Measurements from ENCODE around the gene NMBR. TPM values are rescaled to one million over a fixed set of nuclear protein-coding genes. Genes with fewer than 3 reads are reported as not detected.
"Not testable (repeated sequence)": the region's sequence is repeated elsewhere in the genome, so short reads cannot be mapped to it uniquely, and the experiment has no call there.

Gene NMBR
- total RNA-seq, 2 experiments from 2014 or later = not detected

DNA sequence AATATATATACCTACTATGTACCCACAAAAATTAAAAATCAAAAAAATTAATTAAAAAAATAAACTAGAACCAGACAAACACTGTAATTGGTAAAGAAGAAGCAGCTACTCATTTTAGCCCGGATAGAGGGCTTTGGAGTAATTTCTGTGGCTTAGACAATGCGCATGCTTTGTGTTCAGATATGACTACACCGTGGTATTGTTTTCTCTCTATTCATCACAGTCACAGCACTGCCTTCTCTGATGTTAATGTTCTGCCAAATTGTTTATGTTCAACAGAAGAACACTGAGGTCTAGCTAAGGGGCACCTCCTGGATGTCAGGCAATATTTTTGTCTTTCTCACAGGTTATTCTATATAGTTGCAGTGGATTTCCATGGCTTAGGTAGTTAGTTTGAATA lies 91.7 kb downstream of the NMBR start:
- H3K27me3 Mint-ChIP-seq = peaks cover 7% of the 10 kb centered on the region
- H3K4me3 Mint-ChIP-seq = no peak overlapping the region
- DNase-seq = no peak
- H3K27ac Mint-ChIP-seq = no peak overlapping the region
- no peaks in the 10 kb centered on the region for H3K4me1 Mint-ChIP-seq
- no peaks in the 10 kb centered on the region for H3K36me3 Mint-ChIP-seq
- H3K9me3 Mint-ChIP-seq = peaks cover 14% of the 10 kb centered on the region

- no peaks in the 10 kb centered on the region for H3K36me3 Mint-ChIP-seq
- H3K4me1 Mint-ChIP-seq = no peaks in the 10 kb centered on the region
- peaks cover 7% of the 10 kb centered on the region for H3K27me3 Mint-ChIP-seq
- no peak for DNase-seq
- peaks cover 21% of the 10 kb centered on the region for H3K9me3 Mint-ChIP-seq
- H3K4me3 Mint-ChIP-seq = no peak overlapping the region
- H3K27ac Mint-ChIP-seq = no peak overlapping the region
These were observed 95.5 kb downstream of the NMBR start for GRCh38 chr6:142051404-142051803.

DNA sequence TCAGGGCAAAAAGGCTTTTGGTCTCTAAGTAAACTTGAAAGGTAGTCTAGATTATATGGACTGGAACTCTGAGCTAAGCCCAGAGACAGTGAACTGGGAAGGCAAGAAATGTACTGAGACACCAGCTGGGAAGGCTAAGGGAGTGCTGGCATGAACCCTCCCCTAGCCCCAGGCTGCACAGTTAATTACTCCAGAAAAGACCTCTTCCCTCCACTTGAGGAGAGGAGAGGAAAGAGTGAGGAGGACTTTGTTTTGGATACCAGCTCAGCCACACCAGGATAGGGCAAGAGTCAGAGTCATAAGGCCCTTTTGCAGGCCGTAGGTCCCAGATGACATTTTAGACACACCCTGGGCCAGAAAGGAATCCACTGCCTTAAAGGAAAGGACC lies 98.3 kb downstream of the NMBR start:
- Mint-ChIP-seq H3K36me3 (no peaks in the 10 kb centered on the region), H3K4me1 (no peaks in the 10 kb centered on the region), H3K27me3 (peaks cover 10% of the 10 kb centered on the region), H3K27ac (no peak overlapping the region), H3K4me3 (no peak overlapping the region), H3K9me3 (peaks cover 21% of the 10 kb centered on the region)
- no peak for DNase-seq

- Mint-ChIP-seq H3K4me1 (no peaks in the 10 kb centered on the region), H3K9me3 (peaks cover 19% of the 10 kb centered on the region), H3K27me3 (peaks cover 10% of the 10 kb centered on the region), H3K27ac (no peak overlapping the region), H3K4me3 (no peak overlapping the region), H3K36me3 (no peaks in the 10 kb centered on the region)
- DNase-seq = no peak
These were observed 98.9 kb downstream of the NMBR start for GRCh38 chr6:142047934-142048592.

- no peak overlapping the region for H3K27ac Mint-ChIP-seq
- no peak for DNase-seq
- H3K4me1 Mint-ChIP-seq = no peaks in the 10 kb centered on the region
- no peaks in the 10 kb centered on the region for H3K36me3 Mint-ChIP-seq
- H3K4me3 Mint-ChIP-seq = no peak overlapping the region
- peaks cover 11% of the 10 kb centered on the region for H3K27me3 Mint-ChIP-seq
- peaks cover 10% of the 10 kb centered on the region for H3K9me3 Mint-ChIP-seq
These were observed 101.3 kb downstream of the NMBR start for GRCh38 chr6:142045380-142046278.

- Mint-ChIP-seq H3K4me1 (no peaks in the 10 kb centered on the region), H3K9me3 (no peaks in the 10 kb centered on the region), H3K27ac (no peak overlapping the region), H3K36me3 (no peaks in the 10 kb centered on the region), H3K27me3 (peaks cover 4% of the 10 kb centered on the region), H3K4me3 (no peak overlapping the region)
- DNase-seq = no peak
These were observed 111.0 kb downstream of the NMBR start for GRCh38 chr6:142035890-142036289.

GRCh38 chr6:142031035-142031434 lies 115.9 kb downstream of the NMBR start:
- H3K4me1 Mint-ChIP-seq = no peaks in the 10 kb centered on the region
- no peak overlapping the region for H3K27ac Mint-ChIP-seq
- peaks cover 2% of the 10 kb centered on the region for H3K27me3 Mint-ChIP-seq
- H3K9me3 Mint-ChIP-seq = peaks cover 10% of the 10 kb centered on the region
- H3K36me3 Mint-ChIP-seq = no peaks in the 10 kb centered on the region
- DNase-seq = no peak
- H3K4me3 Mint-ChIP-seq = no peak overlapping the region

DNA sequence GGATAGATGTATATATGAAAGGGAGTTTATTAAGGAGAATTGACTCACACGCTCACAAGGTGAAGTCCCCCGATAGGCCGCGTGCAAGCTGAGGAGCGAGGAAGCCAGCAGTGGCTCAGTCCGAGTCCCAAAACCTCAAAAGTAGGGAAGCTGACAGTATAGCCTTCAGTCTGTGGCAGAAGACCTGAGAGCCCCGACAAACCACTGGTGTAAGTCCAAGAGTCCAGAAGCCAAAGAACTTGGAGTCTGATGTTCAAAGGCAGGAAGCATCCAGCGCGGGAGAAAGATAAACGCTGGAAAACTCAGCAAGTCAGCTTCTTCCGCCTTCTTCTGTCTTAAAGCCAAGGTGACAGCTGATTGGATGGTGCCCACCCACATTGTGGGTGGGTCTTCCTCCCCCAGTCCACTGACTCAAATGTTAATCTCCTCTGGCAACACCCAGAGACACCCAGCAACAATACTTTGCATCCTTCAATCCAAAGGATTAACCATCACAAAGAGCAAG lies 116.8 kb downstream of the NMBR start:
- H3K4me3 Mint-ChIP-seq = peak overlapping the region; percentile 44
- H3K36me3 Mint-ChIP-seq = no peaks in the 10 kb centered on the region
- H3K27ac Mint-ChIP-seq = peak overlapping the region; percentile 28
- DNase-seq = no peak
- H3K9me3 Mint-ChIP-seq = peaks cover 10% of the 10 kb centered on the region
- H3K27me3 Mint-ChIP-seq = peaks cover 3% of the 10 kb centered on the region
- no peaks in the 10 kb centered on the region for H3K4me1 Mint-ChIP-seq

DNA sequence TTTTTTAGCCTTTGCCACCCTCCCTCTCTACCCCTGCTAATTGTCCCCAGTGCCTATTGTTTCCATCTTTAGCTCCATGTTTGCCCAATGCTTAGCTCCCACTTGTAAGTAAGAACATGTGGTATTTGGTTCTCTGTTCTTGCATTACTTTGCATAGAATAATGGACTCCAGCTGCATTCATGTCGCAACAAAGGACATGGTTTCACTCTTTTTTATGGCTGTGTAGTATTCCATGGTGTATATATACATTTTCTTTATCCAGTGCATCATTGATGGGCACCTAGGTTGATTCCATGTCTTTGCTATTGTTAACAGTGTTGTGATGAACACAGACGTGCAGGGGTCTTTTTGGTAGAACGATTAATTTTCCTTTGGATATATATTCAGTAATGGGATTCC lies 118.4 kb downstream of the NMBR start:
- Mint-ChIP-seq H3K36me3 (no peaks in the 10 kb centered on the region), H3K4me1 (no peaks in the 10 kb centered on the region), H3K4me3 (no peak overlapping the region), H3K9me3 (peaks cover 10% of the 10 kb centered on the region), H3K27ac (no peak overlapping the region), H3K27me3 (peaks cover 3% of the 10 kb centered on the region)
- no peak for DNase-seq

DNA sequence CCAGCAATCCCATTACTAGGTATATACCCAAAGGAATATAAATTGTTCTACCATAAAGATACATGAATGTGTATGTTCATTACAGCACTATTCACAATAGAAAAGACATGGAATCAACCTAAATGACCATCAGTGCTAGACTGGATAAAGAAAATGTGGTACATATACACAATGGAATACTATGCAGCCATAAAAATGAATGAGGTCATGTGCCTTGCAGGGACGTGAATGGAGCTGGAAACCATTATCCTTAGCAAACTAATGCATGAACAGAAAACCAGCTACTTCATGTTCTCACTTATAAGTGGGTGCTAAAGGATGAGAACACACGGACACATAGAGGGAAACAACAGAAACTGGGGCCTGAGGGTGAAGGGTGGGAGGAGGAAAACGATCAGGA lies 119.1 kb downstream of the NMBR start:
- not testable (repeated sequence) for H3K4me3 Mint-ChIP-seq, H3K27me3 Mint-ChIP-seq, H3K4me1 Mint-ChIP-seq, DNase-seq, H3K27ac Mint-ChIP-seq, H3K36me3 Mint-ChIP-seq
- H3K9me3 Mint-ChIP-seq = peaks cover 10% of the 10 kb centered on the region

GRCh38 chr6:142027074-142027473 lies 119.8 kb downstream of the NMBR start:
- Mint-ChIP-seq H3K27ac (no peak overlapping the region), H3K4me1 (no peaks in the 10 kb centered on the region), H3K27me3 (peaks cover 3% of the 10 kb centered on the region), H3K36me3 (no peaks in the 10 kb centered on the region), H3K9me3 (peaks cover 10% of the 10 kb centered on the region), H3K4me3 (no peak overlapping the region)
- DNase-seq = no peak

- Mint-ChIP-seq H3K4me1 (no peaks in the 10 kb centered on the region), H3K4me3 (no peak overlapping the region), H3K27me3 (peaks cover 3% of the 10 kb centered on the region), H3K36me3 (no peaks in the 10 kb centered on the region), H3K9me3 (peaks cover 10% of the 10 kb centered on the region), H3K27ac (no peak overlapping the region)
- DNase-seq = no peak
These were observed 120.5 kb downstream of the NMBR start for GRCh38 chr6:142026471-142026870.

Other genes starting within 250 kb of the NMBR start
- not detected for gene GJE1, start 14.2 kb downstream of the NMBR start, total RNA-seq
- gene VTA1, start 141 bp upstream of the NMBR start, total RNA-seq = 10 to 100 TPM; 66.3 to 69.5 TPM
- gene ADGRG6, start 154.9 kb upstream of the NMBR start, total RNA-seq = 1 to 10 TPM; 1.5 to 2.4 TPM